Brain microvascular endothelial cell (primary cell): ENCODE results near the gene B9D1.

Experiments
- DNase-seq: peaks from one replicate; pipeline ENCODE4 v3.0.0-alpha.2; 2020
- H3K27ac ChIP-seq: fragments of 250-450 bp; sonication (Bioruptor Pico); 2 replicates; pipeline ENCODE4 v1.5.1; 2020; ENCODE audit warnings: mild to moderate bottlenecking, moderate library complexity
- H3K27me3 ChIP-seq: fragments of 250-450 bp; sonication (Bioruptor Pico); replicated peaks from 2 replicates; pipeline ENCODE4 v1.5.1; 2020; ENCODE audit warnings: mild to moderate bottlenecking
- H3K36me3 ChIP-seq: fragments of 250-450 bp; sonication (Bioruptor Pico); replicated peaks from 2 replicates; pipeline ENCODE4 v1.5.1; 2020; ENCODE audit warnings: mild to moderate bottlenecking
- H3K4me3 ChIP-seq: 2 replicates; pipeline ENCODE4 v1.5.1; 2011; ENCODE audit warnings: low read depth, mild to moderate bottlenecking, control low read depth, low read length, moderate library complexity
- CTCF ChIP-seq: IDR thresholded peaks from 2 replicates; pipeline ENCODE4 v1.5.1; 2011; ENCODE audit warnings: low read depth, mild to moderate bottlenecking, moderate library complexity, low read length, control low read depth, inconsistent platforms; ENCODE audit errors: missing control alignments
- in situ Hi-C: cut with HindIII; loops from 2 replicates; pipeline ENCODE4 v1.10.0; 2017; ENCODE audit warnings: low sequenced_read_pairs, low pct_ligation_motif_present

B9D1 gene

GRCh38 chr17:19361326-19361725 lies 1.2 kb downstream of the B9D1 start:
- in situ Hi-C loops, result loop anchor here (10.0 kb wide), 1 partner anchor 403 kb away; no protein-coding TSS in a partner anchor
- Histone ChIP-seq H3K4me3 (no peak overlapping the region), H3K36me3 (peaks cover 3% of the 10 kb centered on the region), H3K27ac (no peak overlapping the region), H3K27me3 (no peaks in the 10 kb centered on the region)
- DNase-seq, result no peak
- no peak for TF ChIP-seq CTCF

GRCh38 chr17:19360772-19361171 lies 1.8 kb downstream of the B9D1 start:
- DNase-seq, result no peak
- Histone ChIP-seq H3K4me3 (no peak overlapping the region), H3K27ac (no peak overlapping the region), H3K27me3 (no peaks in the 10 kb centered on the region), H3K36me3 (peaks cover 3% of the 10 kb centered on the region)
- in situ Hi-C loops, result loop anchor here (10.0 kb wide), 1 partner anchor 404 kb away; no protein-coding TSS in a partner anchor
- no peak for TF ChIP-seq CTCF

GRCh38 chr17:19359856-19360255 lies 2.7 kb downstream of the B9D1 start:
- Histone ChIP-seq H3K4me3 (no peak overlapping the region), H3K27ac (no peak overlapping the region), H3K36me3 (peaks cover 3% of the 10 kb centered on the region), H3K27me3 (no peaks in the 10 kb centered on the region)
- in situ Hi-C loops, result loop anchor here (10.0 kb wide), 1 partner anchor 405 kb away; no protein-coding TSS in a partner anchor
- no peak for TF ChIP-seq CTCF
- no peak for DNase-seq

- Histone ChIP-seq H3K27me3 (no peaks in the 10 kb centered on the region), H3K36me3 (peaks cover 3% of the 10 kb centered on the region), H3K4me3 (no peak overlapping the region), H3K27ac (no peak overlapping the region)
- in situ Hi-C loops, result no loop called here
- no peak for TF ChIP-seq CTCF
- no peak for DNase-seq
Measured at GRCh38 chr17:19359151-19359550, 3.4 kb downstream of the B9D1 start.

- peaks cover 3% of the 10 kb centered on the region for H3K36me3 ChIP-seq
- no peak for TF ChIP-seq CTCF
- no peak overlapping the region for H3K27ac ChIP-seq
- H3K27me3 ChIP-seq, result no peaks in the 10 kb centered on the region
- H3K4me3 ChIP-seq, result no peak overlapping the region
- DNase-seq, result no peak
- in situ Hi-C loops, result no loop called here
Measured at GRCh38 chr17:19357761-19358160, 4.8 kb downstream of the B9D1 start.

GRCh38 chr17:19357351-19357750 lies 5.2 kb downstream of the B9D1 start:
- DNase-seq, result no peak
- Histone ChIP-seq H3K27ac (no peak overlapping the region), H3K36me3 (peaks cover 3% of the 10 kb centered on the region), H3K4me3 (no peak overlapping the region), H3K27me3 (no peaks in the 10 kb centered on the region)
- no peak for TF ChIP-seq CTCF
- in situ Hi-C loops, result no loop called here
